ENCODE measurements around the gene ANKMY1.

Gene ANKMY1

DNA sequence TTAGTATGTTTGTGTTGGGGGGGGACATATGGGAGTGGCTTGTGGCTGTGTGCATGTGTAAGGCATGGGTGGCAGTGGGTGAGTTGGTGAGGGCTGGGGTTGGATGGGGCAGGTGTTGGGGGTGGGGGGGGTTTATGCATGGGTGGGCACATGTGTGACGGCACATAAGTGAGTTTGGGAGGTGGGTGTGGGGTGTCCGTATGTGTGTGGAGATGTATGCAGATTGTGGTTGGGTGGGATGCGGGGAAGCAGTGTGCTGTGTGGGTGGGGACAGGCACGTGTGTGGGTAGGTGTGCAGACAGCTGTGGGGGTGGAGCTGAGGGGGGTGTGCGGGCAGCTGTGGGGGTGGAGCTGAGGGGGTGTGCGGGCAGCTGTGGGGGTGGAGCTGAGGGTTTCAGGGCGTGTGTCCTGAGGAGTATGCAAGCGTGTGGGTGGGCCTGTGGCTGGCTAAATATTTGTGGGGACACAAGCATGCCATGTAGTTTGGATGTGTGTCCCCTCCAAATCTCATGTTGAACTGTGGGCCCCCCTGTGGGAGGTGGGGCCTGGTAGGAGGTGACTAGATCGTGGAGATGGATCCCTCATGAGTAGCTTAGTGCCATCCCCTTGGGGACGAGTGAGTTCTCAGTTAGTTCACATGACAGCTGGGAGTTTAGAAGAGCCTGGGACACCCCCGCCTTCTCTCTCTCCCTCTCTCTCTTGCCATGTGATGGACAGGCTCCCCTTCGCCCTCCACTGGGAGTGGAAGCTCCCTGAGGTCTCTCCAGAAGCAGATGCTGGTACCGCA lies 59.4 kb downstream of the ANKMY1 start:
- TF ChIP-seq CTCF (IDR thresholded peaks at IDR 0.05), result no peak

- no peak for TF ChIP-seq CTCF (IDR thresholded peaks at IDR 0.05)
Measured at GRCh38 chr2:240494194-240494793, 63.5 kb downstream of the ANKMY1 start.

GRCh38 chr2:240491483-240491882 lies 66.3 kb downstream of the ANKMY1 start:
- TF ChIP-seq CTCF (IDR thresholded peaks at IDR 0.05), result no peak

GRCh38 chr2:240482141-240482540 lies 75.6 kb downstream of the ANKMY1 start:
- TF ChIP-seq CTCF (IDR thresholded peaks at IDR 0.05), result no peak

GRCh38 chr2:240481720-240482119 lies 76.1 kb downstream of the ANKMY1 start:
- no peak for TF ChIP-seq CTCF (IDR thresholded peaks at IDR 0.05)

- no peak for TF ChIP-seq CTCF (IDR thresholded peaks at IDR 0.05)
Measured at GRCh38 chr2:240480834-240481623, 76.8 kb downstream of the ANKMY1 start.

DNA sequence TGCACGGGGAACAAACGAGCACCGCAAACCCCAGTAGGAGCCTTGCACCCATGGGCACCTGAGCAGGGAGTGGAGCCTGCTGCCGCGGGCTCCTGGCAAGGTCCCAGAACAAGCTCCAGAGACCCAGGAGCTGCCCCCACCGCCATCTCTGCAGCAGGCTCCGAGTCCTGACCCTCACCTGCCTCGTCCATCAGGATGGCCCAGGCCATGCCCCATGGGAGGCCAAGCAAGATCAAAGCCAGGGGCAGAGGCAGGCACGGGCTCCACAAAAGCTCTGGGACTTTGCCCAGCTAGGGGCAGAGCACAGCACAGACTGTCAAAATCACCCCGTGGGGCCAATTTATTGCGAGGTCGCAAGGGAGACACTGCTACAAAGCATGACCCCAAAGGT lies 78.7 kb downstream of the ANKMY1 start:
- no peak for TF ChIP-seq CTCF (IDR thresholded peaks at IDR 0.05)

All from LNCAP (cell line).